Measurements from ENCODE around the gene FBXO3.
A peak's percentile ranks its signal among the peaks of the same experiment; 100 is the strongest.
"Not testable (repeated sequence)": the region's sequence is repeated elsewhere in the genome, so short reads cannot be mapped to it uniquely, and the experiment has no call there.

Gene FBXO3

GRCh38 chr11:33724644-33725035 lies 49.7 kb downstream of the FBXO3 start:
- DNase-seq: no peak

GRCh38 chr11:33723238-33723881 lies 51.0 kb downstream of the FBXO3 start:
- DNase-seq: no peak

- no peak for DNase-seq
Measured at GRCh38 chr11:33722590-33723234, 51.6 kb downstream of the FBXO3 start.

- DNase-seq: no peak
Measured at GRCh38 chr11:33721984-33722383, 52.3 kb downstream of the FBXO3 start.

GRCh38 chr11:33721426-33721825 lies 52.9 kb downstream of the FBXO3 start:
- peak; percentile 26 for DNase-seq

GRCh38 chr11:33719587-33719986 lies 54.7 kb downstream of the FBXO3 start:
- DNase-seq: no peak

- DNase-seq: no peak
Measured at GRCh38 chr11:33718440-33718839, 55.9 kb downstream of the FBXO3 start.

GRCh38 chr11:33716243-33716642 lies 58.1 kb downstream of the FBXO3 start:
- DNase-seq: no peak

GRCh38 chr11:33713856-33714398 lies 60.4 kb downstream of the FBXO3 start:
- no peak for DNase-seq

GRCh38 chr11:33713151-33713855 lies 61.0 kb downstream of the FBXO3 start:
- DNase-seq: no peak

- no peak for DNase-seq
Measured at GRCh38 chr11:33712436-33712835, 61.9 kb downstream of the FBXO3 start.

GRCh38 chr11:33709466-33709865 lies 64.9 kb downstream of the FBXO3 start:
- DNase-seq: no peak

- DNase-seq: no peak
Measured at GRCh38 chr11:33708985-33709384, 65.3 kb downstream of the FBXO3 start.

GRCh38 chr11:33707831-33708230 lies 66.5 kb downstream of the FBXO3 start:
- not testable (repeated sequence) for DNase-seq

GRCh38 chr11:33706966-33707365 lies 67.4 kb downstream of the FBXO3 start:
- DNase-seq: no peak

- no peak for DNase-seq
Measured at GRCh38 chr11:33706546-33706945, 67.8 kb downstream of the FBXO3 start.

- no peak for DNase-seq
Measured at GRCh38 chr11:33704240-33705002, 69.9 kb downstream of the FBXO3 start.

- no peak for DNase-seq
Measured at GRCh38 chr11:33703788-33704187, 70.5 kb downstream of the FBXO3 start.

GRCh38 chr11:33703234-33703633 lies 71.1 kb downstream of the FBXO3 start:
- DNase-seq: no peak

GRCh38 chr11:33701302-33702230 lies 72.8 kb downstream of the FBXO3 start:
- no peak for DNase-seq

- DNase-seq: peak; percentile 63
Measured at GRCh38 chr11:33700502-33701271, 73.6 kb downstream of the FBXO3 start, which contains the start of gene C11orf91. Gene C11orf91, minus strand, starts transcription at chr11:33700826. Its CDS starts 86 bp downstream, at chr11:33700740.
